HUES6 (cell line): ENCODE results near the gene C3orf49.

Experiments
- H3K27ac ChIP-seq: 2 replicates; pipeline ENCODE4 v1.7.0; 2013; ENCODE audit warnings: low read depth, mild to moderate bottlenecking, low read length, inconsistent platforms
- H3K27me3 ChIP-seq: 2 replicates; pipeline ENCODE4 v1.6.1; 2013; ENCODE audit warnings: low read length; ENCODE audit not compliant: control insufficient read depth, insufficient read depth
- H3K36me3 ChIP-seq: 2 replicates; pipeline ENCODE4 v1.6.1; 2013; ENCODE audit warnings: low read length; ENCODE audit not compliant: control insufficient read depth, insufficient read depth
- H3K4me1 ChIP-seq: 2 replicates; pipeline ENCODE4 v1.6.1; 2013; ENCODE audit warnings: low read length; ENCODE audit not compliant: control insufficient read depth, insufficient read depth
- H3K4me3 ChIP-seq: 2 replicates; pipeline ENCODE4 v1.5.1; 2013; ENCODE audit warnings: low read depth, low read length
- H3K9ac ChIP-seq: one replicate; pipeline ENCODE4 v1.6.1; 2013; ENCODE audit warnings: mild to moderate bottlenecking, low read length
- H3K9me3 ChIP-seq: 2 replicates; pipeline ENCODE4 v1.6.1; 2013; ENCODE audit warnings: low read depth, low read length; ENCODE audit not compliant: control insufficient read depth, insufficient read depth

Gene C3orf49

GRCh38 chr3:63814237-63814636 lies 4.9 kb upstream of the C3orf49 start:
- no peaks in the 10 kb centered on the region for H3K27me3 ChIP-seq
- no peak overlapping the region for H3K4me3 ChIP-seq
- no peaks in the 10 kb centered on the region for H3K36me3 ChIP-seq
- H3K27ac ChIP-seq, result no peak overlapping the region
- H3K9ac ChIP-seq, result no peak overlapping the region
- no peaks in the 10 kb centered on the region for H3K9me3 ChIP-seq
- peaks cover 5% of the 10 kb centered on the region for H3K4me1 ChIP-seq

- H3K9me3 ChIP-seq, result no peaks in the 10 kb centered on the region
- H3K27ac ChIP-seq, result no peak overlapping the region
- H3K27me3 ChIP-seq, result no peaks in the 10 kb centered on the region
- H3K36me3 ChIP-seq, result no peaks in the 10 kb centered on the region
- H3K4me3 ChIP-seq, result no peak overlapping the region
- no peak overlapping the region for H3K9ac ChIP-seq
- peaks cover 5% of the 10 kb centered on the region for H3K4me1 ChIP-seq
These were observed 1.9 kb upstream of the C3orf49 start for GRCh38 chr3:63817225-63817624.

- Histone ChIP-seq H3K27me3 (no peaks in the 10 kb centered on the region), H3K4me1 (peaks cover 5% of the 10 kb centered on the region), H3K36me3 (no peaks in the 10 kb centered on the region), H3K9me3 (no peaks in the 10 kb centered on the region), H3K4me3 (no peak overlapping the region), H3K9ac (no peak overlapping the region), H3K27ac (no peak overlapping the region)
These were observed 583 bp upstream of the C3orf49 start for GRCh38 chr3:63818282-63819150.

- H3K4me1 ChIP-seq, result no peaks in the 10 kb centered on the region; the same call in 1 of the 2 replicates
- no peak overlapping the region for H3K27ac ChIP-seq
- no peaks in the 10 kb centered on the region for H3K27me3 ChIP-seq
- no peaks in the 10 kb centered on the region for H3K9me3 ChIP-seq
- H3K4me3 ChIP-seq, result no peak overlapping the region
- no peaks in the 10 kb centered on the region for H3K36me3 ChIP-seq
- no peak overlapping the region for H3K9ac ChIP-seq
These were observed 5.2 kb downstream of the C3orf49 start for GRCh38 chr3:63824309-63824708.

- H3K4me3 ChIP-seq, result no peak overlapping the region
- H3K4me1 ChIP-seq, result no peaks in the 10 kb centered on the region; the same call in 1 of the 2 replicates
- no peak overlapping the region for H3K27ac ChIP-seq
- H3K36me3 ChIP-seq, result peaks cover 36% of the 10 kb centered on the region
- H3K27me3 ChIP-seq, result no peaks in the 10 kb centered on the region
- no peak overlapping the region for H3K9ac ChIP-seq
- H3K9me3 ChIP-seq, result no peaks in the 10 kb centered on the region
These were observed 11.4 kb downstream of the C3orf49 start for GRCh38 chr3:63830526-63830925.

GRCh38 chr3:63832395-63832794 lies 13.3 kb downstream of the C3orf49 start:
- Histone ChIP-seq H3K9ac (no peak overlapping the region), H3K27me3 (no peaks in the 10 kb centered on the region), H3K27ac (no peak overlapping the region), H3K9me3 (no peaks in the 10 kb centered on the region), H3K4me3 (no peak overlapping the region), H3K4me1 (no peaks in the 10 kb centered on the region), H3K36me3 (peaks cover 43% of the 10 kb centered on the region)

GRCh38 chr3:63841704-63842103 lies 22.6 kb downstream of the C3orf49 start:
- H3K27ac ChIP-seq, result no peak overlapping the region
- no peak overlapping the region for H3K9ac ChIP-seq
- H3K9me3 ChIP-seq, result no peaks in the 10 kb centered on the region
- H3K4me3 ChIP-seq, result no peak overlapping the region
- H3K4me1 ChIP-seq, result no peaks in the 10 kb centered on the region
- H3K36me3 ChIP-seq, result no peaks in the 10 kb centered on the region
- H3K27me3 ChIP-seq, result no peaks in the 10 kb centered on the region

- H3K4me3 ChIP-seq, result no peak overlapping the region
- no peaks in the 10 kb centered on the region for H3K9me3 ChIP-seq
- no peaks in the 10 kb centered on the region for H3K27me3 ChIP-seq
- H3K4me1 ChIP-seq, result no peaks in the 10 kb centered on the region
- no peak overlapping the region for H3K27ac ChIP-seq
- no peak overlapping the region for H3K9ac ChIP-seq
- no peaks in the 10 kb centered on the region for H3K36me3 ChIP-seq
These were observed 23.0 kb downstream of the C3orf49 start for GRCh38 chr3:63842127-63842526.

GRCh38 chr3:63845215-63845614 lies 26.1 kb downstream of the C3orf49 start:
- no peak overlapping the region for H3K9ac ChIP-seq
- no peaks in the 10 kb centered on the region for H3K9me3 ChIP-seq
- H3K27me3 ChIP-seq, result no peaks in the 10 kb centered on the region
- peaks cover 10% of the 10 kb centered on the region for H3K4me1 ChIP-seq
- no peaks in the 10 kb centered on the region for H3K36me3 ChIP-seq
- no peak overlapping the region for H3K4me3 ChIP-seq
- no peak overlapping the region for H3K27ac ChIP-seq

GRCh38 chr3:63847718-63848450 lies 28.8 kb downstream of the C3orf49 start:
- no peak overlapping the region for H3K4me3 ChIP-seq
- H3K4me1 ChIP-seq, result peaks cover 10% of the 10 kb centered on the region
- H3K36me3 ChIP-seq, result no peaks in the 10 kb centered on the region
- H3K27ac ChIP-seq, result peak overlapping the region; percentile 48
- H3K9ac ChIP-seq, result no peak overlapping the region
- H3K27me3 ChIP-seq, result no peaks in the 10 kb centered on the region
- no peaks in the 10 kb centered on the region for H3K9me3 ChIP-seq

GRCh38 chr3:63849175-63849574 lies 30.1 kb downstream of the C3orf49 start:
- Histone ChIP-seq H3K27ac (no peak overlapping the region), H3K9ac (no peak overlapping the region)

More at GRCh38 chr3:63849175-63849574, 30.1 kb downstream of the C3orf49 start:
- peaks cover 10% of the 10 kb centered on the region for H3K4me1 ChIP-seq
- no peaks in the 10 kb centered on the region for H3K27me3 ChIP-seq
- no peaks in the 10 kb centered on the region for H3K36me3 ChIP-seq
- H3K4me3 ChIP-seq, result no peak overlapping the region
- H3K9me3 ChIP-seq, result no peaks in the 10 kb centered on the region
